ENCODE data around the gene ARHGAP24. TPM values are rescaled to one million over a fixed set of nuclear protein-coding genes. Genes with fewer than 3 reads are reported as not detected.

ARHGAP24 gene
- total RNA-seq, 1 experiment from 2014 or later, result 17.4 TPM

DNA sequence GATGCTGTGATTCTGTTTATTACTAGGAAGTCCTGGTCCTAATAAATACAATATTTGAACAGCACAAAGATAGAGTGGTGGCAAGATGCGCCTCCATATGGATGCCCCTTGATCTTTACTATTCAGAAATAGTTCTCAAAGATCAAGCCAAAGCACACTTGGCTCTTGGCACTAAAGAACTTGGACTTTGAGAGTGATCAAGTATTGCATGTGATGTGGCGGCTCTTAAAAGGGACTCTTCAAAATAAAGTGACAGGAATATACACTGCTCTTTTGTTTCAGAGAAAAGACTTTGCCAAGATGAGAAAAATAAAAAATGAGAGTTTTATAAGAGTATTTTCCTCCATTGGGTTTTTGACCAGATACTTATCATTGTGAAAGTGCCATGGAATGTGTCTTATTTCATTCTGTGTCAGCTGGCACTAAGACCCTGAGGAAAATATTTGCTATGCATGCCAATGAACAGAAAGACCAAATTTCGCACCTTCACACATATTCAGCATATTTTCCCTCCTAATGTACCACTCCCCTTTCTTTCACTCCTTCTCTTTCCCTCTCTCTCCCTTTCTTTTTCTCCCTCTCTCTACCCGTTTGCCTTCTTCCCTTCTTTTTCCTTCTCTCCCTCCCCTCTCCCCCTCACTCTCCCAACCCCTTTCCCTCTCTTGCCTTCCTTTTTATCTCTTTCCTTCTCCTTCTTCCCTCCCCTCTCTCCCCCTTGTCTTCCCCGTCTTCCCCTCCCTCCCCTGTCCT, 35.1 kb downstream of the ARHGAP24 start:
- ChIA-PET POLR2A (no interaction called here), CTCF (no interaction called here)
- ATAC-seq (no peak; the same call in 1 of the 2 replicates), DNase-seq (ENCODE audit: low read depth, low spot score) (no peak)
- Histone ChIP-seq H3K4me3 (ENCODE audit: low read depth in 2 of 2, low read length in 2 of 2) (peak overlapping the region in 1 of 2 experiments; percentile 24; a peak in 1 of 4 replicates), H3K9me3 (ENCODE audit: control insufficient read depth, insufficient read depth, low read depth, low read length) (no peaks in the 10 kb centered on the region), H3K27ac (ENCODE audit: low read length) (peak overlapping the region; percentile 65), H3K36me3 (ENCODE audit: control insufficient read depth, insufficient read depth, low read length) (no peaks in the 10 kb centered on the region), H3K27me3 (ENCODE audit: control insufficient read depth, insufficient read depth, low read length) (no peaks in the 10 kb centered on the region), H3K4me1 (ENCODE audit: control insufficient read depth, insufficient read depth, low read length) (peaks cover 29% of the 10 kb centered on the region)
- no TSS peak for BruUV-seq (replicated peaks)
- intact Hi-C loops (cut with micrococcal nuclease; ENCODE audit: unreplicated experiment), result no loop called here
- in situ Hi-C loops (cut with HindIII; ENCODE audit: low pct_unique_long_range_greater_than_20kb, low sequenced_read_pairs), result no loop called here
- TF ChIP-seq TCF7L2 (IDR thresholded peaks at IDR 0.05; ENCODE audit: low read depth, low read length), result no peak
- TF ChIP-seq, protein P1, sequence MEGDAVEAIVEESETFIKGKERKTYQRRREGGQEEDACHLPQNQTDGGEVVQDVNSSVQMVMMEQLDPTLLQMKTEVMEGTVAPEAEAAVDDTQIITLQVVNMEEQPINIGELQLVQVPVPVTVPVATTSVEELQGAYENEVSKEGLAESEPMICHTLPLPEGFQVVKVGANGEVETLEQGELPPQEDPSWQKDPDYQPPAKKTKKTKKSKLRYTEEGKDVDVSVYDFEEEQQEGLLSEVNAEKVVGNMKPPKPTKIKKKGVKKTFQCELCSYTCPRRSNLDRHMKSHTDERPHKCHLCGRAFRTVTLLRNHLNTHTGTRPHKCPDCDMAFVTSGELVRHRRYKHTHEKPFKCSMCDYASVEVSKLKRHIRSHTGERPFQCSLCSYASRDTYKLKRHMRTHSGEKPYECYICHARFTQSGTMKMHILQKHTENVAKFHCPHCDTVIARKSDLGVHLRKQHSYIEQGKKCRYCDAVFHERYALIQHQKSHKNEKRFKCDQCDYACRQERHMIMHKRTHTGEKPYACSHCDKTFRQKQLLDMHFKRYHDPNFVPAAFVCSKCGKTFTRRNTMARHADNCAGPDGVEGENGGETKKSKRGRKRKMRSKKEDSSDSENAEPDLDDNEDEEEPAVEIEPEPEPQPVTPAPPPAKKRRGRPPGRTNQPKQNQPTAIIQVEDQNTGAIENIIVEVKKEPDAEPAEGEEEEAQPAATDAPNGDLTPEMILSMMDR (IDR thresholded peaks at IDR 0.05), result no peak
- TF ChIP-seq POLR2AphosphoS5 (IDR thresholded peaks at IDR 0.05; ENCODE audit: low read depth, low read length), result no peak
- TF ChIP-seq, protein P2, sequence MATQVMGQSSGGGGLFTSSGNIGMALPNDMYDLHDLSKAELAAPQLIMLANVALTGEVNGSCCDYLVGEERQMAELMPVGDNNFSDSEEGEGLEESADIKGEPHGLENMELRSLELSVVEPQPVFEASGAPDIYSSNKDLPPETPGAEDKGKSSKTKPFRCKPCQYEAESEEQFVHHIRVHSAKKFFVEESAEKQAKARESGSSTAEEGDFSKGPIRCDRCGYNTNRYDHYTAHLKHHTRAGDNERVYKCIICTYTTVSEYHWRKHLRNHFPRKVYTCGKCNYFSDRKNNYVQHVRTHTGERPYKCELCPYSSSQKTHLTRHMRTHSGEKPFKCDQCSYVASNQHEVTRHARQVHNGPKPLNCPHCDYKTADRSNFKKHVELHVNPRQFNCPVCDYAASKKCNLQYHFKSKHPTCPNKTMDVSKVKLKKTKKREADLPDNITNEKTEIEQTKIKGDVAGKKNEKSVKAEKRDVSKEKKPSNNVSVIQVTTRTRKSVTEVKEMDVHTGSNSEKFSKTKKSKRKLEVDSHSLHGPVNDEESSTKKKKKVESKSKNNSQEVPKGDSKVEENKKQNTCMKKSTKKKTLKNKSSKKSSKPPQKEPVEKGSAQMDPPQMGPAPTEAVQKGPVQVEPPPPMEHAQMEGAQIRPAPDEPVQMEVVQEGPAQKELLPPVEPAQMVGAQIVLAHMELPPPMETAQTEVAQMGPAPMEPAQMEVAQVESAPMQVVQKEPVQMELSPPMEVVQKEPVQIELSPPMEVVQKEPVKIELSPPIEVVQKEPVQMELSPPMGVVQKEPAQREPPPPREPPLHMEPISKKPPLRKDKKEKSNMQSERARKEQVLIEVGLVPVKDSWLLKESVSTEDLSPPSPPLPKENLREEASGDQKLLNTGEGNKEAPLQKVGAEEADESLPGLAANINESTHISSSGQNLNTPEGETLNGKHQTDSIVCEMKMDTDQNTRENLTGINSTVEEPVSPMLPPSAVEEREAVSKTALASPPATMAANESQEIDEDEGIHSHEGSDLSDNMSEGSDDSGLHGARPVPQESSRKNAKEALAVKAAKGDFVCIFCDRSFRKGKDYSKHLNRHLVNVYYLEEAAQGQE (IDR thresholded peaks at IDR 0.05; ENCODE audit: insufficient read depth in 1 of 2, low read depth in 2 of 2, low read length in 1 of 2), result no peak
- TF ChIP-seq SIN3A (IDR thresholded peaks at IDR 0.05; ENCODE audit: borderline replicate concordance, insufficient read depth, low read depth, low read length), result no peak

DNA sequence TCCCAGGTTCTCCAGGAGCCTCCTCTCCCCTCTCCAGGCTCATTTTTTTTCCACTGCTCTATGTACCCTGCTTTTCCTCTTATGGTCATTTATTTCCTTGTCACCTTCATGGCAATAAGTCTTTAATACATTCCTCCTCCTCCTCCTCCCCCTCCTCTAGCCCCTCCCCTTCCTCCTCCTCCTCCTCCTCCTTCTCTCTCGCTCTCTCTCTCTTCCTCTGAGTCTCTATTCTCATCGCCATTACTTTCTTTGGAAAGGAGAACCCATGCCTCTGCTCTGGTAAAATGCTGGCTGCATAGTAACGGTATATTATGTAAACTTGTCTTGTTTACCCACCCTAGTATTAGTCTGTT, 35.7 kb downstream of the ARHGAP24 start:
- in situ Hi-C loops (cut with HindIII; ENCODE audit: low pct_unique_long_range_greater_than_20kb, low sequenced_read_pairs) (no loop called here), intact Hi-C loops (cut with micrococcal nuclease; ENCODE audit: unreplicated experiment) (no loop called here)
- Histone ChIP-seq H3K4me3 (ENCODE audit: low read depth in 2 of 2, low read length in 2 of 2) (peak overlapping the region in 1 of 2 experiments; percentile 24; a peak in 1 of 4 replicates), H3K36me3 (ENCODE audit: control insufficient read depth, insufficient read depth, low read length) (no peaks in the 10 kb centered on the region), H3K27me3 (ENCODE audit: control insufficient read depth, insufficient read depth, low read length) (no peaks in the 10 kb centered on the region), H3K4me1 (ENCODE audit: control insufficient read depth, insufficient read depth, low read length) (peaks cover 29% of the 10 kb centered on the region), H3K27ac (ENCODE audit: low read length) (peak overlapping the region; percentile 65), H3K9me3 (ENCODE audit: control insufficient read depth, insufficient read depth, low read depth, low read length) (no peaks in the 10 kb centered on the region)
- no TSS peak for BruUV-seq (replicated peaks)
- ATAC-seq (peak; percentile 62), DNase-seq (ENCODE audit: low read depth, low spot score) (no peak)
- TF ChIP-seq TCF7L2 (IDR thresholded peaks at IDR 0.05; ENCODE audit: low read depth, low read length) (no peak), POLR2AphosphoS5 (IDR thresholded peaks at IDR 0.05; ENCODE audit: low read depth, low read length) (no peak), SIN3A (IDR thresholded peaks at IDR 0.05; ENCODE audit: borderline replicate concordance, insufficient read depth, low read depth, low read length) (no peak)
- TF ChIP-seq, protein P2 (IDR thresholded peaks at IDR 0.05; ENCODE audit: insufficient read depth in 1 of 2, low read depth in 2 of 2, low read length in 1 of 2), result no peak
- TF ChIP-seq, protein P1 (IDR thresholded peaks at IDR 0.05), result no peak
- ChIA-PET CTCF (no interaction called here), POLR2A (no interaction called here)
